T-helper 1 cell treated with Interleukin-12 subunit alpha and Interleukin-12 subunit beta and Interleukin-4 antibody, amounts not matched to agents 30 μg/mL and 1 μg/mL, for 36 hours (primary cell): Measurements from ENCODE around the gene GBP4.

Experiments used
- H3K27ac Mint-ChIP-seq: one replicate; pipeline ENCODE4 v1.8.0; 2021; ENCODE audit warnings: mild to moderate bottlenecking, mixed read lengths
- H3K27me3 Mint-ChIP-seq: one replicate; pipeline ENCODE4 v1.8.0; 2021; ENCODE audit warnings: low read depth, mixed read lengths
- H3K36me3 Mint-ChIP-seq: one replicate; pipeline ENCODE4 v1.8.0; 2021; ENCODE audit warnings: low read depth, mixed read lengths
- H3K4me1 Mint-ChIP-seq: one replicate; pipeline ENCODE4 v1.8.0; 2021; ENCODE audit warnings: low read depth, mixed read lengths
- H3K4me3 Mint-ChIP-seq: one replicate; pipeline ENCODE4 v1.8.0; 2021; ENCODE audit warnings: mild to moderate bottlenecking, moderate library complexity, mixed read lengths
- H3K9me3 Mint-ChIP-seq: one replicate; pipeline ENCODE4 v1.8.0; 2021; ENCODE audit warnings: mixed read lengths

Gene GBP4

DNA sequence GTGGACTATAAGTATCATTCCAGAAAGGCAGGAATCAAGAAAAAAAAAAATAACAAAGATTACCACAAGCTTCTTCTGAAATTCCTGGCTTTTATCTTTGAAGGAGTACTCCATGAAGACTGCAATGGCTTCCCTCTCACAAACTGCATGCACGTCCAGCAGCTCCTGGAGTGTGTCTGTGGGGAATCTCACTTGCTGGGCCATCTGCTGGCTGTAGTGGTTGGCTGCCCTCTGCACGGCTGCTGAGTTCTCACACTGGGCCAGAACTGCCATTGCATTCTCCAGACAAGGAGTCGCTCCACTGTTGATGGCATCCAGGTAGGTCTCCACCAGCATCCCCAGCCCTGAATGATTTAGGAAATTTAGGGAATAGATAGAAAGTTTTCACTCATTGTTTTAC, 49.5 kb downstream of the GBP4 start:
- Mint-ChIP-seq H3K9me3 (no peaks in the 10 kb centered on the region), H3K4me1 (peaks cover 11% of the 10 kb centered on the region), H3K4me3 (no peak overlapping the region), H3K27ac (no peak overlapping the region), H3K27me3 (peaks cover 18% of the 10 kb centered on the region), H3K36me3 (peaks cover 3% of the 10 kb centered on the region)

DNA sequence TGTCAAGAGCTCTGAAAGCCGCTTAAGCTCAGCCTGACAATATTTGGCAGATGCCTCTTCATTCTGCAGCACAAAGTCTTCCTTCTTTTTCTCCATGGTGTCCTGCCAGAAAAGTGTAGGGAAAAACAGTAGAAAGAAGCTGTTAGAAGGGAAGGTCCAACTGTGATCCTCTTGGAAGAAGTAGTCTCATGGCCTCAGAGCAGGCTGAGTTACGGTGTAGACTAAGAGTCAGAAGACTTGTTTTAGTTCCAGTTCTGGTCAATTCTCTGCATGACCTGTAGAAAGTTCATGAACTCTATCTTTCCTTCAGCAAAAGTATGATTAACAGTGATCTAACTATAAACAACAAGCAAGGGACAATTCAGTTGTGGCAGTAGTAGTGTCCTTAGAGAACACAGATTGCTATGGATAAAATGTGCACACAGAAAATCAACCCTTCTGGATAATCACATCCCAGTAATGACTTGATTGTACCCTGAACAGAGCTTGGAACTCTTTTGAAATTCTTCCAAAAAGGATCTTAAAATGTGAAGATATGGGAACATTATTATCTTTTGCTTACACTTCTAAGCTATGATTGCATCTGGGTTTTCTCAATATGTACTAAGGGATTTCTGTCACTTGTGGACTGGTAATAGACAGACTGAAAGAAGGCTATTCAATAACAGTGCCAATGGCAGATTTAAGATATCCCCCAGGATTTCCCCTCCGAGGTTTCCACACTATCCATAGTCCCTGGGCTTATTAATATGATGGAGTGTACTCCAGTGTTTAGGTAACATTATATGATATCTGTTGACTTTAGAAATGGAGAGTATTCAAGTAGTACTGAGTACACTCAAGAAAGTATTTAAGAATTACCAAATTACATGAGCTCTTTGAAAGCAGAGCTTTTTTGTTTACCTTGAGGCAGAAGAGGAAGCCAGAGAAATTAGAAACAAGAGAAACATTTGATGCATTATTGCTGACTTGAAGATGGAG, 50.8 kb downstream of the GBP4 start:
- Mint-ChIP-seq H3K9me3 (no peaks in the 10 kb centered on the region), H3K36me3 (peaks cover 3% of the 10 kb centered on the region), H3K4me1 (peaks cover 11% of the 10 kb centered on the region), H3K27me3 (peaks cover 18% of the 10 kb centered on the region), H3K27ac (no peak overlapping the region), H3K4me3 (no peak overlapping the region)

DNA sequence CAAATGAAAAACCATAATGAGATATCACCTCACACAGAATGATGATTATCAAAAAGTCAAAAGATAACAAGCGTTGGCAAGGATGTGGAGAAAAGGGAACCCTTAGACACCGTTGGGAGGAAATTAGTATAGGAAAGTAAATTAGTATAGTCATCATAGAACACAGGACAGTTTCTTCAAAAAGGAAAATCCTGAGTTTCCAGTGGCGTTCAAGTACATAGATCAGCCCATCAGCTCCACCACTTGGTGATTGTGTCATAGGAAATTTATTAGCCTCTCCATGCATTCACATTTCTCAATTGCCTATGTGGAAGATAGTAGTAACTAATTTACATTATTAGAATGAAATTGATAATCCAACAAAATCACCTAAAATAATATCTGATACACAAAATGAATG, 52.0 kb downstream of the GBP4 start:
- no peak overlapping the region for H3K4me3 Mint-ChIP-seq
- peaks cover 11% of the 10 kb centered on the region for H3K4me1 Mint-ChIP-seq
- H3K36me3 Mint-ChIP-seq = peaks cover 3% of the 10 kb centered on the region
- no peak overlapping the region for H3K27ac Mint-ChIP-seq
- H3K27me3 Mint-ChIP-seq = peaks cover 18% of the 10 kb centered on the region
- no peaks in the 10 kb centered on the region for H3K9me3 Mint-ChIP-seq

DNA sequence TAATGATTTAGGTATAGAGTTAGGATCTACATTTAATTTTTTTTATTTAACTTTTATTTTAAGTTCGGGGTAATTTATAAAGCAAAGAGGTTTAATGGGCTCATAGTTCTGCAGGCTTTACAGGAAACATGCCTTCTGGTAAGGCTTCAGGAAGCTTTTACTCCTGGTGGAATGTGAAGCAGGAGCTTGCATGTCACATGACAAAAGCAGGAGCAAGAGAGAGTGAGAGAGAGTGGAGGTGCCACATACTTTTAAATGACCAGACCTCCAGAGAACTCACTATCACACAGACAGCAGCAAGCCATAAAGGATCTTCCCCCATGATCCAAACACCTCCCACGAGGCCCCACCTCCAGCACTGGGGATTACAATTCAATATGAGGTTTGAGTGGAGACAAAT, 55.3 kb downstream of the GBP4 start:
- Mint-ChIP-seq H3K27ac (no peak overlapping the region), H3K27me3 (peaks cover 18% of the 10 kb centered on the region), H3K9me3 (peaks cover 5% of the 10 kb centered on the region), H3K36me3 (peaks cover 7% of the 10 kb centered on the region), H3K4me1 (peaks cover 10% of the 10 kb centered on the region), H3K4me3 (no peak overlapping the region)

DNA sequence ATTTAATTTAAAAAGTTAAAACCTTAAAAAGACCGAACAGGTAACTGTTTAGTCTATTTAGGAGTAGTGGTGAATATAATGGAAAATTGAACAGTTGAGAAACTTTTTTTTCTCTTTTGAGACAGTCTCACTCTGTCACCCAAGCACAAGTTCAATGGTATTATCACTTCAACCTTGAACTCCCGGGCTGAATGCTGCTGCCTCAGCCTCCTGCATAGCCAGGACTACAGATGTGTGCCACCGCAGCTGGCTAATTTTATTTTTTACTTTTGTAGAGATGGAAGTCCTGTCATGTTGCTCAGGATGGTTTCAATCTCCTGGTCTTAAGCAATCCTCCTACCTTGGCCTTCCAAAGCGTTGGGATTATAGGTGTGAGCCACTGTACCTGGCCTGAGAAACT, 56.6 kb downstream of the GBP4 start:
- H3K9me3 Mint-ChIP-seq = peaks cover 19% of the 10 kb centered on the region
- no peak overlapping the region for H3K4me3 Mint-ChIP-seq
- peaks cover 7% of the 10 kb centered on the region for H3K36me3 Mint-ChIP-seq
- peaks cover 10% of the 10 kb centered on the region for H3K27me3 Mint-ChIP-seq
- H3K27ac Mint-ChIP-seq = no peak overlapping the region
- H3K4me1 Mint-ChIP-seq = peaks cover 10% of the 10 kb centered on the region

DNA sequence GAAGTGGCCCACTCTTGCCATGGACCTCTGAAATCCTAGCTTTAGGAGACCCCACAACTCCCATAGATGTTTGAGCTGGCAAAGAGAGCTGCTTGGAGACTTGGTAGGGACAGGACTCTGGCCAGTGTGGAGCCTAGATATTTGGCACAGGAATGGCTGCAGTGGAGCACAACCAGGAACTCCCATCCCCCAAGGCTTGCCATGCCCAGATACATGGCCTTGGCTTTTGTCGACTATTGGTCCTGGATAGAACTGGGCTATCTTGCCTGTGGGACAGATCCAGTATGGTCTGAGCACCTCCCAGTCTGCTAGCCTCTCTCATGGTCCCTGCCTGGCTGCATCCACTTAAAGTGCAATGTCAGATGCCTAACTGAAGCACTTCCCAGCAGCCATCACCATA, 65.0 kb downstream of the GBP4 start:
- Mint-ChIP-seq H3K4me1 (peaks cover 13% of the 10 kb centered on the region), H3K27me3 (no peaks in the 10 kb centered on the region), H3K9me3 (peaks cover 46% of the 10 kb centered on the region), H3K4me3 (no peak overlapping the region), H3K36me3 (peaks cover 27% of the 10 kb centered on the region), H3K27ac (no peak overlapping the region)
